PFSK-1 (cell line): Measurements from ENCODE around the gene E2F1.

Source experiments
- FOXP2 ChIP-seq: optimal IDR thresholded peaks from 2 replicates; pipeline ENCODE3; 2011; ENCODE audit warnings: borderline replicate concordance, control low read depth, inconsistent platforms; ENCODE audit not compliant: insufficient read depth; ENCODE audit errors: extremely low read length, extremely low read depth
- POLR2AphosphoS5 ChIP-seq: IDR thresholded peaks from 2 replicates; pipeline ENCODE4 v1.6.1; 2012; ENCODE audit warnings: low read depth, mild to moderate bottlenecking, control low read depth, low read length, moderate library complexity
- SIN3A ChIP-seq: IDR thresholded peaks from 2 replicates; pipeline ENCODE4 v1.6.1; 2012; ENCODE audit warnings: mild to moderate bottlenecking, low read length, moderate library complexity, borderline replicate concordance; ENCODE audit not compliant: insufficient read depth
- TAF1 ChIP-seq: IDR thresholded peaks from 2 replicates; pipeline ENCODE4 v1.6.1; 2012; ENCODE audit warnings: low read length, control low read depth, borderline replicate concordance; ENCODE audit not compliant: insufficient read depth
- TF ChIP-seq, protein P1 (sequence below), 2 experiments: IDR thresholded peaks; 2 replicates each; pipeline versions ENCODE4 v1.6.1 to v1.8.0; 2011 to 2012; ENCODE audit warnings: low read depth in 2 of 2, low read length in 2 of 2, control low read depth in 1 of 2, inconsistent platforms in 1 of 2, mild to moderate bottlenecking in 1 of 2, moderate library complexity in 1 of 2; ENCODE audit not compliant: insufficient read depth in 1 of 2

The E2F1 gene

GRCh38 chr20:33677991-33678702 is 8.0 kb downstream of the E2F1 start:
- TF ChIP-seq POLR2AphosphoS5 = no peak; the same call in 1 of the 2 replicates
- TF ChIP-seq, protein P1, sequence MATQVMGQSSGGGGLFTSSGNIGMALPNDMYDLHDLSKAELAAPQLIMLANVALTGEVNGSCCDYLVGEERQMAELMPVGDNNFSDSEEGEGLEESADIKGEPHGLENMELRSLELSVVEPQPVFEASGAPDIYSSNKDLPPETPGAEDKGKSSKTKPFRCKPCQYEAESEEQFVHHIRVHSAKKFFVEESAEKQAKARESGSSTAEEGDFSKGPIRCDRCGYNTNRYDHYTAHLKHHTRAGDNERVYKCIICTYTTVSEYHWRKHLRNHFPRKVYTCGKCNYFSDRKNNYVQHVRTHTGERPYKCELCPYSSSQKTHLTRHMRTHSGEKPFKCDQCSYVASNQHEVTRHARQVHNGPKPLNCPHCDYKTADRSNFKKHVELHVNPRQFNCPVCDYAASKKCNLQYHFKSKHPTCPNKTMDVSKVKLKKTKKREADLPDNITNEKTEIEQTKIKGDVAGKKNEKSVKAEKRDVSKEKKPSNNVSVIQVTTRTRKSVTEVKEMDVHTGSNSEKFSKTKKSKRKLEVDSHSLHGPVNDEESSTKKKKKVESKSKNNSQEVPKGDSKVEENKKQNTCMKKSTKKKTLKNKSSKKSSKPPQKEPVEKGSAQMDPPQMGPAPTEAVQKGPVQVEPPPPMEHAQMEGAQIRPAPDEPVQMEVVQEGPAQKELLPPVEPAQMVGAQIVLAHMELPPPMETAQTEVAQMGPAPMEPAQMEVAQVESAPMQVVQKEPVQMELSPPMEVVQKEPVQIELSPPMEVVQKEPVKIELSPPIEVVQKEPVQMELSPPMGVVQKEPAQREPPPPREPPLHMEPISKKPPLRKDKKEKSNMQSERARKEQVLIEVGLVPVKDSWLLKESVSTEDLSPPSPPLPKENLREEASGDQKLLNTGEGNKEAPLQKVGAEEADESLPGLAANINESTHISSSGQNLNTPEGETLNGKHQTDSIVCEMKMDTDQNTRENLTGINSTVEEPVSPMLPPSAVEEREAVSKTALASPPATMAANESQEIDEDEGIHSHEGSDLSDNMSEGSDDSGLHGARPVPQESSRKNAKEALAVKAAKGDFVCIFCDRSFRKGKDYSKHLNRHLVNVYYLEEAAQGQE (IDR thresholded peaks at IDR 0.05; ENCODE audit: insufficient read depth in 1 of 2, low read depth in 2 of 2, low read length in 2 of 2) = no peak

- TF ChIP-seq POLR2AphosphoS5 = no peak
- TF ChIP-seq, protein P1 (IDR thresholded peaks at IDR 0.05; ENCODE audit: insufficient read depth in 1 of 2, low read depth in 2 of 2, low read length in 2 of 2) = no peak
- no peak for TF ChIP-seq SIN3A
- no peak for TF ChIP-seq FOXP2
- no peak for TF ChIP-seq TAF1
Measured at GRCh38 chr20:33676652-33677645, 9.2 kb downstream of the E2F1 start.

- TF ChIP-seq, protein P1 (IDR thresholded peaks at IDR 0.05; ENCODE audit: insufficient read depth in 1 of 2, low read depth in 2 of 2, low read length in 2 of 2) = no peak
- TF ChIP-seq TAF1 = no peak
Measured at GRCh38 chr20:33676121-33676520, 10.1 kb downstream of the E2F1 start.

DNA sequence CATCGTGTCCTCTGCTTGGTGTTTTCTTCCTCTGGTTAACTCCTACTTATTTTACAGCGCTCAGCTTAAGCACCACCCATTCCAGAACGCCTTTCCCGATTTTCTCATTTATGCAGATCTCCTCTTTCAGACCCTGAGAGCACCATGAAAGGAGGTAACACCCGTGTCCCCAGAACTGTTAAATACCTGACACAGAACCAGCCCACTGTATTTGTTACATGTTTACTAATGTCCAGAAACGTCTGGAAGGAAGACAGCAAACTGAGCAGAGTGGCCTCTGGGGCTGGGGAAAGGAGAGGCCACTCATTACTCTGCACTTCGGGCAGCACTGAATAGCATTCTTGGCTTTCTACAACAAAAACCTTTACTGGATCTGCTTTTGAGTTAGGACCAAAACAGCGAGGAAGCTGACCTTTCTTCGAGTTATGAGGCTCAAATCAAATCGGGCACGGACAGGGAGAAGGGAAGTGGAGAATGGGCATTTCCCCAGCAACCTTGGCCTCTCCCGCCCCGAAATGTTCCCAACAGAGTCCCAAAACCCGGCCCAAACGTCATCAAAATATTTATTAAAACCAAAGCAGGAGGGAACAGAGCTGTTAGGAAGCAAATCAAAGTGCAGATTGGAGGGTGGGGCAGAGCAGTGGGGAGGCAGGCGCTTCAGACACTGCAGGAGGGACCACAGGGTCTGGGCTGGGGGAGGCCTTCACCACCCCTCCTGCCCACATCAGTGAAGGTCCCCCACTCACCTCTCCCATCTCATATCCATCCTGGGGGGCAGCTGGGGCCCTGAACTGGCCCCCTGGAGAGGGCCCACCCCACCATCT is 10.8 kb downstream of the E2F1 start:
- TF ChIP-seq TAF1 (no peak), POLR2AphosphoS5 (no peak), SIN3A (no peak), FOXP2 (no peak)
- TF ChIP-seq, protein P1 (IDR thresholded peaks at IDR 0.05; ENCODE audit: insufficient read depth in 1 of 2, low read depth in 2 of 2, low read length in 2 of 2) = no peak
